CD4-positive, alpha-beta T cell treated with Interleukin-6 at 100 ng/mL for 8 hours (primary cell): ENCODE data around the gene IQSEC2.

Experiments used
- DNase-seq: peaks from one replicate; pipeline ENCODE4 v3.0.0-alpha.2; 2020; ENCODE audit warnings: mixed read lengths, low spot score

IQSEC2 gene

DNA sequence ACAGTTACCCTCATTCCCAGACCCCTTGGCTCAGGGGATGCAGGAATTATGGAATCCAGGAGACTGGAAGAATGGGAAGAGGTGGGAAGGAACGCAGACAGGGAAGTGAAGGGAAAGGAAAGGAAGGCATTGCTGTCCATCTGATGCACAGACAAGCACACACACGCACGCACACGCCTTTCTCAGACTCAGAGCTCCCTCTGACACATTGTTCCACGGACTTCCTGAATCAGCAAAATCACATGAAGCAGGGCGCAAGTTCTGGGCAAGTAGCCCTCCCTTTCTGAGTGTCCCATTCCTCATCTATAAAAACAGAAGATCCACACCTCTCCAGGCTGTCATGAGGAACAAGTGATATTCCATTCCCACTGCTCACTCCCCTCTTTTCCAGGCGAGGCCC lies 13.2 kb downstream of the IQSEC2 start:
- DNase-seq, result no peak

GRCh38 chrX:53266914-53267313 lies 14.5 kb downstream of the IQSEC2 start:
- no peak for DNase-seq

- DNase-seq, result no peak
Measured at GRCh38 chrX:53265771-53266574, 15.4 kb downstream of the IQSEC2 start.

- DNase-seq, result no peak
Measured at GRCh38 chrX:53263597-53264094, 17.7 kb downstream of the IQSEC2 start.

DNA sequence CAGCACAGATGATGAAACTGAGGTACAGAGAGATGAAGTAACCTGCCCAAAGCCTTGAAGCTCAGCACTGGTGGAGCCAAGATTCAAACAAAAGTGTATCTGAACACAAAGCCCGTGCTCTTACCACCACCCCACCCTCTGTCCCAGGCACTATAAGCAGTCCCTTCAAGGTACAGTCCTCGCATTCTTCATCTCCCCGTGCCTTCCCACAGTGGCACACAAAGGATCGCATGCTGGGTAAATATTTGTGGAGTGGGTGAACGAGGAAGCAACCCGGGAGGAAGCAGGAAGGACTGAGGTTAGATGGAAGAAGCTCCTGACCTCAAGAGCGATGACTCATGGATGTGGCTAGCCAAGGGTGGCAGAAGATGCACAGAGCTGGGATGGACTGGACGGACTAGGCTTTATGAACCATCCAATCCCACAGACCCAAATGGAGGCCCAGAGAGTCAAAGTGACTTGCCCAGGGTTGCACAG lies 18.4 kb downstream of the IQSEC2 start:
- DNase-seq, result no peak

GRCh38 chrX:53262189-53262917 lies 19.0 kb downstream of the IQSEC2 start:
- DNase-seq, result no peak

- DNase-seq, result no peak
Measured at GRCh38 chrX:53261355-53261972, 19.9 kb downstream of the IQSEC2 start.

- no peak for DNase-seq
Measured at GRCh38 chrX:53260836-53261235, 20.5 kb downstream of the IQSEC2 start.

GRCh38 chrX:53257670-53258423 lies 23.5 kb downstream of the IQSEC2 start:
- DNase-seq, result no peak

GRCh38 chrX:53257166-53257565 lies 24.2 kb downstream of the IQSEC2 start:
- DNase-seq, result no peak

DNA sequence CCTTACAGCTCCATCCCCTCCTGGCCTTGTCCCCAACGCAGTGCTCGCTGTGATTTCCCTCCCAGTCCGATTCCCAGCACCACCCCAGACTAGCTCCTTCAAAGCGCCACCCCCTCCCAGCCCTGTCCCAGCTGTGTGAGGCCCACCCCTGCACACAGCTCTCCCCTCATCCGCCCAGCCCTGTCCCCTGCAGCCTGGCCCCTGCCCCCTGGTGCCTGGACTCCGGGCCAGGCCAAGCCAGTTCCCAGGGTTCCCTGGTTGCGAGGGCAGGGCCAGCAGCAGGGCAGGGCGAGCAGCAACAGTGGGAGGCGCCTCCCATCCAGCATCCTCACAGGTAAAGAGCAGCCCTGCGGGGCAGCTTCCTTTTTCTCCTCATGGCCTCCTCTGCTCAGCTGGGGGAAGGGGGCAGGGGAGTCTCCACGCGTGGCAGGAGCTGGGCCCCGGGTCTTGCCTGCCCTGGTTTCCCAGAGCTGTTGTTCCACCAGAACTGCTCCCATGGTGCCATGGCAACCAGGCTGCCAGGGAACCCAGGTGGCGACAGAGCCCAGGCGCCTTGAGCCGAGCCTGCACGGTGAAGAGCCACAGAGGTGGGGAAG lies 24.8 kb downstream of the IQSEC2 start:
- DNase-seq, result no peak

- DNase-seq, result no peak
Measured at GRCh38 chrX:53255738-53256191, 25.6 kb downstream of the IQSEC2 start.

GRCh38 chrX:53254570-53255461 lies 26.6 kb downstream of the IQSEC2 start:
- no peak for DNase-seq

GRCh38 chrX:53253293-53254020 lies 27.9 kb downstream of the IQSEC2 start:
- DNase-seq, result no peak

GRCh38 chrX:53251307-53251706 lies 30.1 kb downstream of the IQSEC2 start:
- DNase-seq, result no peak

DNA sequence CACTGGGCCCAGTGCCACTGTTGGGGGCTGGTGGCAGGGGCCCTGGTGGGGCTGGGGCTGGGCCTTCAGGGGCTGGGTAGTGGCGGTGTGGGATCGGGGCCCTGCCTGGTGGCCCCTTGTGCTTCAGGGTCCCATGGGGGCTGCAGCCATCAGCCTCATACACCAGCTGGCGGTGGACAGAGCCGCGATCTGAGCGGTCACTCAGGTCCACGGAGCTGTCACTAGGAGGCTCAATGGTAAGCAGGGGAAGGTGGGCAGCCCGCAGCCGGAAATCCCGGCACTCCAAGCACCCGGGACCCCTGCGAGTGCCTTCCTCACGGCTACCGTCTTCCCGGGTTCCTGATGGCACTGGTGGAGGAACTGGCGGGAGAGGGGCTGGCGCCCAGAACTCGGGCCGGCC lies 30.8 kb downstream of the IQSEC2 start:
- DNase-seq, result no peak

- DNase-seq, result no peak
Measured at GRCh38 chrX:53249408-53250042, 31.9 kb downstream of the IQSEC2 start.

GRCh38 chrX:53247928-53248327 lies 33.5 kb downstream of the IQSEC2 start:
- DNase-seq, result no peak

GRCh38 chrX:53246231-53246630 lies 35.2 kb downstream of the IQSEC2 start:
- no peak for DNase-seq
